ENCODE data around the gene DNAJC13. TPM values are rescaled to one million over a fixed set of nuclear protein-coding genes. Genes with fewer than 3 reads are reported as not detected.
"Not testable (repeated sequence)": the region's sequence is repeated elsewhere in the genome, so short reads cannot be mapped to it uniquely, and the experiment has no call there.

DNAJC13 gene
- total and polyA plus RNA-seq, 2 donors from 2014 or later: 11.5 to 43.1 TPM

DNA sequence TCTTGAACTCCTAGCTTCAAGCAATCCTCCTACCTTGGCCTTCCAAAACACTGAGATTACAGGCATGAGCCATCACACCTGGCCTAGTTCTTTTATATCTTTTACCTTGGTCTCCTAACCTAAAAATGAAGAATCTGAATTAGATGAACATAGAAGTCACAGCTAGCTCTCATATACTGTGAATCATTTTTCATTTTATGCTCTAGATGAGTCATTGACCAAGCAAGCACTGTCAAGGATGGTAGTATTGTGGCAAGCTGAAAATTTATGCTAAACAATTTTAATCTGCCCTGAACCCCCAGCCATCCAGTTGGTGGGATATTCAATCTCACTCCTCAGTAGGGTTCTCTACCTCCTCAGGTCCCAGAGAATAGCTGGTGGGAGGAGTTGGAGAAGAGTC lies 48.3 kb upstream of the DNAJC13 start:
- Histone ChIP-seq H3K4me1 (ENCODE audit: control insufficient read depth in 2 of 3, insufficient read depth in 2 of 3, low read depth in 1 of 3, low read length in 3 of 3) (no peaks in the 10 kb centered on the region), H3K9ac (ENCODE audit: low read length in 3 of 3) (no peak overlapping the region), H3K4me3 (ENCODE audit: low read length in 3 of 3) (no peak overlapping the region), H3K36me3 (ENCODE audit: control insufficient read depth in 2 of 3, insufficient read depth in 3 of 3, low read length in 3 of 3) (no peaks in the 10 kb centered on the region), H3K27me3 (ENCODE audit: control insufficient read depth, insufficient read depth, low read length) (no peaks in the 10 kb centered on the region), H3K27ac (ENCODE audit: low read depth in 2 of 2, low read length in 2 of 2) (no peak overlapping the region), H3K9me3 (ENCODE audit: control insufficient read depth in 2 of 3, insufficient read depth in 1 of 3, low read length in 3 of 3) (no peaks in the 10 kb centered on the region)
- FAIRE-seq: no peak
- intact Hi-C loops (cut with DNase I): no loop called here
- no peak for TF ChIP-seq CTCF (IDR thresholded peaks at IDR 0.05; ENCODE audit: borderline replicate concordance, extremely low read depth, insufficient read depth)
- DNase-seq: no peak

DNA sequence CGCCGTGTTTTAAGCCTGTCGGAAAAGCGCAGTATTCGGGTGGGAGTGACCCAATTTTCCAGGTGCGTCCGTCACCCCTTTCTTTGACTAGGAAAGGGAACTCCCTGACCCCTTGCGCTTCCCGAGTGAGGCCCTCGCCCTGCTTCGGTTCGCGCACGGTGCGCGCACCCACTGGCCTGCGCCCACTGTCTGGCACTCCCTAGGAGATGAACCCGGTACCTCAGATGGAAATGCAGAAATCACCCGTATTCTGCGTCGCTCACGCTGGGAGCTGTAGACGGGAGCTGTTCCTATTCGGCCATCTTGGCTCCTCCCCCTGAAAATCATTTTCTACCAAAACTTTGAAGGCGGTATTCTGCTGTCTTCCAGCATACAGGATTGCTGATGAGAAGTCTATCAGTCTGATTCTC lies 40.4 kb upstream of the DNAJC13 start:
- intact Hi-C loops (cut with DNase I); H3K27ac ChIP-seq (ENCODE audit: low read depth in 2 of 2, low read length in 2 of 2); H3K4me3 ChIP-seq (ENCODE audit: low read length in 3 of 3): not testable (repeated sequence)

DNA sequence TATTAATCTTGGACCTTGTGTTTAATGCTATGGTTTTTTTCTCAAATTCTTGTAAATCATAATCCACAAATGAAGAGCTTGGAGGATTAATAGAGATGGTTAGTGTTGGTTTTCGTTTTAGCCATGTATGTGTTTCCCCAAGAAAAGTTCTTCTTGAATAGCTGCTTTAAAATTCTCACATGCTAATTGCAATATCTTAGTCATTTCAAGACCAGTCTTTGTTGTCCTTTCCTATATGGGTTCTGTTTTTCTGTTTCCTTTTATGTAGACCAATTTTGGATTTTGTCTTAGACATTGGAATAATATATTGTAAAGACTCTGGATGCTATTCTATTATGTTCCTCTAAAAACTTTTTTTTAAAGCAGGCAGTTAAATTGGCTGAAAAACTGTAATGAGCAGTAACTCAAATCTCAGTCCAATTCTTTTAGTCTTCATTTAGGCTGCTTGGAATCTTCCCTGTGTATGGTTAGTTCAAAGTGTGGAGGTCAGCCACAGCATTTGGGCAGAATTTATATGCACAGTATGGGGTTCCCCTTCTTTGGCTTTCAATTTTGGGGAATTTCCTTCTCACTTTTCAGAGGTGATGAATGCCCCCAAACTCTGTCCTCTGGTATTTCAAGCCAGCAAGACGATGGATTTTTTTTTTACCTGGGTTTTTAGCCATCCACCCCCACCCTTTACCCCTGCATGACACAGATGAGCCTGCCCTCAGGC lies 39.1 kb upstream of the DNAJC13 start:
- FAIRE-seq: no peak
- no peak for DNase-seq
- Histone ChIP-seq H3K9ac (ENCODE audit: low read length in 3 of 3) (no peak overlapping the region), H3K4me3 (ENCODE audit: low read length in 3 of 3) (no peak overlapping the region), H3K36me3 (ENCODE audit: control insufficient read depth in 2 of 3, insufficient read depth in 3 of 3, low read length in 3 of 3) (no peaks in the 10 kb centered on the region), H3K4me1 (ENCODE audit: control insufficient read depth in 2 of 3, insufficient read depth in 2 of 3, low read depth in 1 of 3, low read length in 3 of 3) (no peaks in the 10 kb centered on the region), H3K27ac (ENCODE audit: low read depth in 2 of 2, low read length in 2 of 2) (no peak overlapping the region), H3K27me3 (ENCODE audit: control insufficient read depth, insufficient read depth, low read length) (no peaks in the 10 kb centered on the region), H3K9me3 (ENCODE audit: control insufficient read depth in 2 of 3, insufficient read depth in 1 of 3, low read length in 3 of 3) (no peaks in the 10 kb centered on the region)
- TF ChIP-seq CTCF (IDR thresholded peaks at IDR 0.05; ENCODE audit: borderline replicate concordance, extremely low read depth, insufficient read depth): no peak
- intact Hi-C loops (cut with DNase I): no loop called here

More for the DNA sequence above, 40.4 kb upstream of the DNAJC13 start:
- not testable (repeated sequence) for H3K4me1 ChIP-seq (ENCODE audit: control insufficient read depth in 2 of 3, insufficient read depth in 2 of 3, low read depth in 1 of 3, low read length in 3 of 3); FAIRE-seq; H3K9me3 ChIP-seq (ENCODE audit: control insufficient read depth in 2 of 3, insufficient read depth in 1 of 3, low read length in 3 of 3); H3K27me3 ChIP-seq (ENCODE audit: control insufficient read depth, insufficient read depth, low read length); H3K36me3 ChIP-seq (ENCODE audit: control insufficient read depth in 2 of 3, insufficient read depth in 3 of 3, low read length in 3 of 3); DNase-seq; H3K9ac ChIP-seq (ENCODE audit: low read length in 3 of 3)

- Histone ChIP-seq H3K9me3 (ENCODE audit: control insufficient read depth in 2 of 3, insufficient read depth in 1 of 3, low read length in 3 of 3) (no peaks in the 10 kb centered on the region), H3K27ac (ENCODE audit: low read depth in 2 of 2, low read length in 2 of 2) (no peak overlapping the region), H3K36me3 (ENCODE audit: control insufficient read depth in 2 of 3, insufficient read depth in 3 of 3, low read length in 3 of 3) (no peaks in the 10 kb centered on the region), H3K27me3 (ENCODE audit: control insufficient read depth, insufficient read depth, low read length) (no peaks in the 10 kb centered on the region), H3K4me3 (ENCODE audit: low read length in 3 of 3) (no peak overlapping the region), H3K4me1 (ENCODE audit: control insufficient read depth in 2 of 3, insufficient read depth in 2 of 3, low read depth in 1 of 3, low read length in 3 of 3) (no peaks in the 10 kb centered on the region), H3K9ac (ENCODE audit: low read length in 3 of 3) (no peak overlapping the region)
- intact Hi-C loops (cut with DNase I): no loop called here
- TF ChIP-seq CTCF (IDR thresholded peaks at IDR 0.05; ENCODE audit: borderline replicate concordance, extremely low read depth, insufficient read depth): no peak
- FAIRE-seq: no peak
- no peak for DNase-seq
Observed at GRCh38 chr3:132378846-132379245, 38.5 kb upstream of the DNAJC13 start.

All from kidney (tissue), 14 donors.